ENCODE results near the gene PLEKHA4.
"Not testable (repeated sequence)": the region's sequence is repeated elsewhere in the genome, so short reads cannot be mapped to it uniquely, and the experiment has no call there.

The PLEKHA4 gene

GRCh38 chr19:48796298-48797083 lies 71.9 kb downstream of the PLEKHA4 start:
- DNase-seq (ENCODE audit: low read depth) = no peak

- DNase-seq (ENCODE audit: low read depth) = no peak
Measured at GRCh38 chr19:48795685-48796070, 72.7 kb downstream of the PLEKHA4 start.

- DNase-seq (ENCODE audit: low read depth) = peak; percentile 95
Measured at GRCh38 chr19:48795055-48795684, 73.2 kb downstream of the PLEKHA4 start.

GRCh38 chr19:48794291-48794690 lies 74.1 kb downstream of the PLEKHA4 start:
- no peak for DNase-seq (ENCODE audit: low read depth)

- no peak for DNase-seq (ENCODE audit: low read depth)
Measured at GRCh38 chr19:48793271-48793670, 75.1 kb downstream of the PLEKHA4 start.

GRCh38 chr19:48787331-48787730 lies 81.1 kb downstream of the PLEKHA4 start:
- DNase-seq (ENCODE audit: low read depth) = not testable (repeated sequence)

All from stromal cell of bone marrow (primary cell).